EL (cell line): ENCODE data around the gene AFG1L.
A peak's percentile ranks its signal among the peaks of the same experiment; 100 is the strongest.
"Not testable (repeated sequence)": the region's sequence is repeated elsewhere in the genome, so short reads cannot be mapped to it uniquely, and the experiment has no call there.

ENCODE experiments used
- DNase-seq: peaks from one replicate; pipeline ENCODE4 v3.0.0-alpha.2; 2016

Gene AFG1L

GRCh38 chr6:108291091-108291490, 3.8 kb upstream of the AFG1L start:
- no peak for DNase-seq

GRCh38 chr6:108292561-108292960, 2.3 kb upstream of the AFG1L start:
- DNase-seq: not testable (repeated sequence)

- no peak for DNase-seq
Measured at GRCh38 chr6:108293527-108294296, 1.1 kb upstream of the AFG1L start.

GRCh38 chr6:108294297-108294726, 542 bp upstream of the AFG1L start:
- no peak for DNase-seq

- no peak for DNase-seq
Measured at GRCh38 chr6:108295676-108296075, 822 bp downstream of the AFG1L start.

GRCh38 chr6:108302386-108302785, 7.5 kb downstream of the AFG1L start:
- DNase-seq: no peak

- no peak for DNase-seq
Measured at GRCh38 chr6:108304646-108305045, 9.8 kb downstream of the AFG1L start.

GRCh38 chr6:108308641-108309040, 13.8 kb downstream of the AFG1L start:
- not testable (repeated sequence) for DNase-seq

GRCh38 chr6:108309844-108310243, 15.0 kb downstream of the AFG1L start:
- DNase-seq: no peak

- no peak for DNase-seq
Measured at GRCh38 chr6:108312605-108313004, 17.8 kb downstream of the AFG1L start.

GRCh38 chr6:108321253-108321747, 26.4 kb downstream of the AFG1L start:
- no peak for DNase-seq

- no peak for DNase-seq
Measured at GRCh38 chr6:108322728-108323127, 27.9 kb downstream of the AFG1L start.

- peak; percentile 22 for DNase-seq
Measured at GRCh38 chr6:108323710-108324466, 29.0 kb downstream of the AFG1L start.

GRCh38 chr6:108330221-108330785, 35.4 kb downstream of the AFG1L start:
- not testable (repeated sequence) for DNase-seq

GRCh38 chr6:108330806-108331205, 36.0 kb downstream of the AFG1L start:
- no peak for DNase-seq

GRCh38 chr6:108331982-108332381, 37.1 kb downstream of the AFG1L start:
- no peak for DNase-seq

GRCh38 chr6:108336971-108337370, 42.1 kb downstream of the AFG1L start:
- DNase-seq: no peak

- DNase-seq: no peak
Measured at GRCh38 chr6:108337721-108338120, 42.9 kb downstream of the AFG1L start.

- DNase-seq: no peak
Measured at GRCh38 chr6:108341372-108341771, 46.5 kb downstream of the AFG1L start.

GRCh38 chr6:108343894-108344293, 49.0 kb downstream of the AFG1L start:
- DNase-seq: no peak

GRCh38 chr6:108348655-108349349, 53.9 kb downstream of the AFG1L start:
- DNase-seq: no peak

- no peak for DNase-seq
Measured at GRCh38 chr6:108350528-108350927, 55.7 kb downstream of the AFG1L start.

GRCh38 chr6:108353853-108354252, 59.0 kb downstream of the AFG1L start:
- peak; percentile 57 for DNase-seq
